ENCODE results near the gene EPM2AIP1. TPM values are rescaled to one million over a fixed set of nuclear protein-coding genes. Genes with fewer than 3 reads are reported as not detected.

The EPM2AIP1 gene
- total RNA-seq, 1 experiment from 2014 or later, result 12.2 TPM

GRCh38 chr3:36944012-36944640 lies 48.8 kb downstream of the EPM2AIP1 start:
- peaks cover 16% of the 10 kb centered on the region for H3K9me3 ChIP-seq
- H3K4me1 Mint-ChIP-seq (ENCODE audit: low read depth, unreplicated experiment), result no peaks in the 10 kb centered on the region
- TF ChIP-seq CTCF (IDR thresholded peaks at IDR 0.05; ENCODE audit: insufficient read depth in 1 of 2, low read depth in 1 of 2, low read length in 1 of 2, severe bottlenecking in 1 of 2, unreplicated experiment in 1 of 2), result peak; percentile 7 to 10
- H3K4me3 Mint-ChIP-seq (ENCODE audit: unreplicated experiment), result peak overlapping the region; percentile 81
- intact Hi-C loops (cut with micrococcal nuclease; ENCODE audit: unreplicated experiment), result loop anchor here (1.0 kb wide), 1 partner anchor 14 kb away; no protein-coding TSS in a partner anchor
- H3K36me3 ChIP-seq (ENCODE audit: control insufficient read depth, insufficient read depth, low read length), result no peaks in the 10 kb centered on the region
- H3K9me3 Mint-ChIP-seq (ENCODE audit: unreplicated experiment), result peaks cover 12% of the 10 kb centered on the region
- POLR2A ChIA-PET, result interaction anchor here (0.5 to 1.0 kb wide), 2 partner anchors 49 to 273 kb away, joined by 4 to 5 read pairs; partner anchors contain the start of genes EPM2AIP1 and MLH1
- CTCF ChIA-PET, result interaction anchor here (0.6 to 2.0 kb wide), 4 partner anchors 15 to 152 kb away, joined by 3 to 10 read pairs (median 6); no protein-coding TSS in a partner anchor
- H3K36me3 Mint-ChIP-seq (ENCODE audit: insufficient read depth, unreplicated experiment), result peaks cover 7% of the 10 kb centered on the region
- no peaks in the 10 kb centered on the region for H3K27me3 Mint-ChIP-seq (ENCODE audit: insufficient read depth, unreplicated experiment)
- peaks cover 7% of the 10 kb centered on the region; the same call in 1 of the 2 replicates for H3K4me1 ChIP-seq
- H3K27me3 ChIP-seq (replicated peaks; ENCODE audit: control insufficient read depth, insufficient read depth, low read length), result no peaks in the 10 kb centered on the region
- peak overlapping the region; percentile 73 for H3K4me3 ChIP-seq (ENCODE audit: low read depth, low read length)
- H3K27ac Mint-ChIP-seq (ENCODE audit: unreplicated experiment), result peak overlapping the region; percentile 55
- DNase-seq, result peak; percentile 50 to 62
- no TSS peak for BruUV-seq (replicated peaks)

GRCh38 chr3:36943601-36944000 lies 49.3 kb downstream of the EPM2AIP1 start:
- Histone ChIP-seq H3K27me3 (replicated peaks; ENCODE audit: control insufficient read depth, insufficient read depth, low read length) (no peaks in the 10 kb centered on the region), H3K9me3 (peaks cover 16% of the 10 kb centered on the region), H3K4me1 (peaks cover 7% of the 10 kb centered on the region; the same call in 1 of the 2 replicates), H3K4me3 (ENCODE audit: low read depth, low read length) (peak overlapping the region; percentile 73), H3K36me3 (ENCODE audit: control insufficient read depth, insufficient read depth, low read length) (no peaks in the 10 kb centered on the region)
- no peaks in the 10 kb centered on the region for H3K27me3 Mint-ChIP-seq (ENCODE audit: insufficient read depth, unreplicated experiment)
- H3K4me3 Mint-ChIP-seq (ENCODE audit: unreplicated experiment), result peak overlapping the region; percentile 81
- ChIA-PET POLR2A (no interaction called here), CTCF (interaction anchor here (1.0 to 2.0 kb wide), 3 partner anchors 15 to 151 kb away, joined by 3 to 10 read pairs (median 9); no protein-coding TSS in a partner anchor)
- peaks cover 2% of the 10 kb centered on the region for H3K36me3 Mint-ChIP-seq (ENCODE audit: insufficient read depth, unreplicated experiment)
- H3K4me1 Mint-ChIP-seq (ENCODE audit: low read depth, unreplicated experiment), result no peaks in the 10 kb centered on the region
- intact Hi-C loops (cut with micrococcal nuclease; ENCODE audit: unreplicated experiment), result no loop called here
- no TSS peak for BruUV-seq (replicated peaks)
- no peak for DNase-seq
- TF ChIP-seq CTCF (IDR thresholded peaks at IDR 0.05; ENCODE audit: insufficient read depth in 1 of 2, low read depth in 1 of 2, low read length in 1 of 2, severe bottlenecking in 1 of 2, unreplicated experiment in 1 of 2), result no peak
- peaks cover 6% of the 10 kb centered on the region for H3K9me3 Mint-ChIP-seq (ENCODE audit: unreplicated experiment)
- peak overlapping the region; percentile 55 for H3K27ac Mint-ChIP-seq (ENCODE audit: unreplicated experiment)

GRCh38 chr3:36942638-36943248 lies 50.2 kb downstream of the EPM2AIP1 start:
- Histone ChIP-seq H3K4me1 (peaks cover 7% of the 10 kb centered on the region; the same call in 1 of the 2 replicates), H3K4me3 (ENCODE audit: low read depth, low read length) (no peak overlapping the region), H3K27me3 (replicated peaks; ENCODE audit: control insufficient read depth, insufficient read depth, low read length) (no peaks in the 10 kb centered on the region), H3K9me3 (peaks cover 13% of the 10 kb centered on the region), H3K36me3 (ENCODE audit: control insufficient read depth, insufficient read depth, low read length) (no peaks in the 10 kb centered on the region)
- H3K36me3 Mint-ChIP-seq (ENCODE audit: insufficient read depth, unreplicated experiment), result no peaks in the 10 kb centered on the region
- no peaks in the 10 kb centered on the region for H3K9me3 Mint-ChIP-seq (ENCODE audit: unreplicated experiment)
- BruUV-seq (replicated peaks), result no TSS peak
- no peak for DNase-seq
- ChIA-PET POLR2A (no interaction called here), CTCF (no interaction called here)
- no peaks in the 10 kb centered on the region for H3K27me3 Mint-ChIP-seq (ENCODE audit: insufficient read depth, unreplicated experiment)
- H3K27ac Mint-ChIP-seq (ENCODE audit: unreplicated experiment), result no peak overlapping the region
- intact Hi-C loops (cut with micrococcal nuclease; ENCODE audit: unreplicated experiment), result no loop called here
- H3K4me3 Mint-ChIP-seq (ENCODE audit: unreplicated experiment), result no peak overlapping the region
- no peak for TF ChIP-seq CTCF (IDR thresholded peaks at IDR 0.05; ENCODE audit: insufficient read depth in 1 of 2, low read depth in 1 of 2, low read length in 1 of 2, severe bottlenecking in 1 of 2, unreplicated experiment in 1 of 2)
- no peaks in the 10 kb centered on the region for H3K4me1 Mint-ChIP-seq (ENCODE audit: low read depth, unreplicated experiment)
